ENCODE results near the gene UGT1A7. TPM values are rescaled to one million over a fixed set of nuclear protein-coding genes. Genes with fewer than 3 reads are reported as not detected.
"Not testable (repeated sequence)": the region's sequence is repeated elsewhere in the genome, so short reads cannot be mapped to it uniquely, and the experiment has no call there.

The UGT1A7 gene
- total and polyA plus RNA-seq, 2 experiments from 2014 or later = not detected

GRCh38 chr2:233714121-233714520, 32.4 kb downstream of the UGT1A7 start:
- H3K27me3 ChIP-seq (replicated peaks; ENCODE audit: insufficient read depth) = peaks cover 65% of the 10 kb centered on the region
- H3K9me3 ChIP-seq (ENCODE audit: low read depth) = no peaks in the 10 kb centered on the region
- no peaks in the 10 kb centered on the region for H3K4me1 ChIP-seq (ENCODE audit: insufficient read depth)
- DNase-seq = no peak
- H4K20me1 ChIP-seq (ENCODE audit: insufficient read depth) = no peaks in the 10 kb centered on the region
- H3K36me3 ChIP-seq (ENCODE audit: low read depth) = no peaks in the 10 kb centered on the region
- no peaks in the 10 kb centered on the region for H3F3A ChIP-seq (ENCODE audit: insufficient read depth)
- TF ChIP-seq EZH2 (IDR thresholded peaks at IDR 0.05; ENCODE audit: insufficient read depth, poor library complexity, severe bottlenecking) (no peak), EZH2phosphoT487 (IDR thresholded peaks at IDR 0.05; ENCODE audit: insufficient read depth, low read depth) (no peak)
- WGBS, 2 experiments (ENCODE audit: low coverage in 1 of 2, low lambda C conversion rate in 2 of 2, missing lambda C conversion rate in 2 of 2) = 60 to 74% methylated on average over 2 of the region's 2 CpGs
- H3K27ac ChIP-seq = no peak overlapping the region
- H3K4me3 ChIP-seq = no peak overlapping the region
- no peak overlapping the region for H2AFZ ChIP-seq
- no peak overlapping the region for H3K4me2 ChIP-seq (ENCODE audit: unreplicated experiment)
- no peak overlapping the region for H3K9ac ChIP-seq
- in situ Hi-C loops (cut with MboI) = loop anchor here (10.0 kb wide), 1 partner anchor 259 kb away; no protein-coding TSS in a partner anchor
- no peaks in the 10 kb centered on the region for H3K79me2 ChIP-seq (ENCODE audit: insufficient read depth)
- H3K9me2 ChIP-seq (ENCODE audit: insufficient read depth) = no peaks in the 10 kb centered on the region

GRCh38 chr2:233718552-233718951, 36.9 kb downstream of the UGT1A7 start, which contains the start of gene UGT1A4:
Gene UGT1A4 (plus strand): TSS chr2:233718736. CDS start chr2:233718821, 85 bp downstream.
- Histone ChIP-seq H3K36me3 (ENCODE audit: low read depth) (no peaks in the 10 kb centered on the region), H3F3A (ENCODE audit: insufficient read depth) (no peaks in the 10 kb centered on the region), H3K27ac (no peak within 1 kb of the TSS), H4K20me1 (ENCODE audit: insufficient read depth) (no peaks in the 10 kb centered on the region), H3K4me3 (no peak within 1 kb of the TSS), H3K9me3 (ENCODE audit: low read depth) (no peaks in the 10 kb centered on the region), H3K4me1 (ENCODE audit: insufficient read depth) (no peaks in the 10 kb centered on the region), H3K4me2 (ENCODE audit: unreplicated experiment) (no peak within 1 kb of the TSS), H3K9me2 (ENCODE audit: insufficient read depth) (no peaks in the 10 kb centered on the region), H3K27me3 (replicated peaks; ENCODE audit: insufficient read depth) (peaks cover 45% of the 10 kb centered on the region), H2AFZ (no peak within 1 kb of the TSS), H3K79me2 (ENCODE audit: insufficient read depth) (no peaks in the 10 kb centered on the region), H3K9ac (no peak within 1 kb of the TSS)
- no peak for TF ChIP-seq EZH2 (IDR thresholded peaks at IDR 0.05; ENCODE audit: insufficient read depth, poor library complexity, severe bottlenecking)
- no peak for TF ChIP-seq EZH2phosphoT487 (IDR thresholded peaks at IDR 0.05; ENCODE audit: insufficient read depth, low read depth)
- 52 to 58% methylated on average over 7 of the region's 7 CpGs for WGBS, 2 experiments (ENCODE audit: low coverage in 1 of 2, low lambda C conversion rate in 2 of 2, missing lambda C conversion rate in 2 of 2)
- no peak for DNase-seq
- in situ Hi-C loops (cut with MboI) = loop anchor here (10.0 kb wide), 1 partner anchor 264 kb away; no protein-coding TSS in a partner anchor

- no peak within 1 kb of the TSS for H2AFZ ChIP-seq
- no peaks in the 10 kb centered on the region for H3K36me3 ChIP-seq (ENCODE audit: low read depth)
- H3K4me1 ChIP-seq (ENCODE audit: insufficient read depth) = no peaks in the 10 kb centered on the region
- no peak for DNase-seq
- H3K27me3 ChIP-seq (replicated peaks; ENCODE audit: insufficient read depth) = no peaks in the 10 kb centered on the region; the same call in 1 of the 2 replicates
- no peaks in the 10 kb centered on the region for H4K20me1 ChIP-seq (ENCODE audit: insufficient read depth)
- no peaks in the 10 kb centered on the region for H3F3A ChIP-seq (ENCODE audit: insufficient read depth)
- TF ChIP-seq EZH2phosphoT487 (IDR thresholded peaks at IDR 0.05; ENCODE audit: insufficient read depth, low read depth) = no peak
- no peak for TF ChIP-seq EZH2 (IDR thresholded peaks at IDR 0.05; ENCODE audit: insufficient read depth, poor library complexity, severe bottlenecking)
- no peak within 1 kb of the TSS for H3K9ac ChIP-seq
- H3K9me2 ChIP-seq (ENCODE audit: insufficient read depth) = no peaks in the 10 kb centered on the region
- H3K27ac ChIP-seq = no peak within 1 kb of the TSS
- no peak within 1 kb of the TSS for H3K4me3 ChIP-seq
- H3K4me2 ChIP-seq (ENCODE audit: unreplicated experiment) = no peak within 1 kb of the TSS
- H3K79me2 ChIP-seq (ENCODE audit: insufficient read depth) = no peaks in the 10 kb centered on the region
- 34 to 40% methylated on average over 8 of the region's 8 CpGs for WGBS, 2 experiments (ENCODE audit: low coverage in 1 of 2, low lambda C conversion rate in 2 of 2, missing lambda C conversion rate in 2 of 2)
- H3K9me3 ChIP-seq (ENCODE audit: low read depth) = no peaks in the 10 kb centered on the region
- in situ Hi-C loops (cut with MboI) = no loop called here
These were observed 47.1 kb downstream of the UGT1A7 start, which contains the start of gene UGT1A3 for GRCh38 chr2:233728723-233729301. Gene UGT1A3 (plus strand): TSS chr2:233729042. CDS start chr2:233729127, 85 bp downstream.

- H3K4me1 ChIP-seq (ENCODE audit: insufficient read depth); in situ Hi-C loops (cut with MboI); H3K9me3 ChIP-seq (ENCODE audit: low read depth); H3K9me2 ChIP-seq (ENCODE audit: insufficient read depth); H3K36me3 ChIP-seq (ENCODE audit: low read depth); H3K4me2 ChIP-seq (ENCODE audit: unreplicated experiment); H3K79me2 ChIP-seq (ENCODE audit: insufficient read depth); DNase-seq; H3F3A ChIP-seq (ENCODE audit: insufficient read depth); H4K20me1 ChIP-seq (ENCODE audit: insufficient read depth); H3K9ac ChIP-seq; H3K4me3 ChIP-seq; H3K27ac ChIP-seq; H2AFZ ChIP-seq: not testable (repeated sequence)
- 32 to 41% methylated on average over 14 of the region's 14 CpGs for WGBS, 2 experiments (ENCODE audit: low coverage in 1 of 2, low lambda C conversion rate in 2 of 2, missing lambda C conversion rate in 2 of 2)
- H3K27me3 ChIP-seq (replicated peaks; ENCODE audit: insufficient read depth) = peaks cover 11% of the 10 kb centered on the region; the same call in 1 of the 2 replicates
These were observed 55.4 kb downstream of the UGT1A7 start for GRCh38 chr2:233736868-233737653.
